ENCODE data around the gene THG1L.
"Not testable (repeated sequence)": the region's sequence is repeated elsewhere in the genome, so short reads cannot be mapped to it uniquely, and the experiment has no call there.

The THG1L gene

DNA sequence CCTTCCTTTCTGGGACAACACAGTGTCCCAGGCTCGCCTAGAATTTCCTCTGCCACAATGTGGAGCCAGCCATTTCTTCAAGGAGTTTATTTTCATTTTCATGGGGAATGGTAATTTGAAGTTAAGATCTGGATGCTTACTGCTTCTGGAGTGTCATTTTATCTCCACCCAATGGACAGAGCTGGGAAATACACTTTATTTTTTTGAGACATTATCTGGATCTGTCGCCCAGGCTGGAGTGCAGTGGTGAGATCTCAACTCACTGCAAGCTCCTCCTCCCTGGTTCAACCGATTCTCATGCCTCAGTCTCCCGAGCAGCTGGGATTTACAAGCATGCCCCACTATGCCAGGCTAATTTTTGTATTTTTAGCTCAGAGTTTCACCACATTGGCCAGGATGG lies 12.7 kb upstream of the THG1L start:
- H3K27ac ChIP-seq: no peak overlapping the region
- TF ChIP-seq ZFX (IDR thresholded peaks at IDR 0.05; ENCODE audit: borderline replicate concordance): no peak
- TF ChIP-seq, protein P1, sequence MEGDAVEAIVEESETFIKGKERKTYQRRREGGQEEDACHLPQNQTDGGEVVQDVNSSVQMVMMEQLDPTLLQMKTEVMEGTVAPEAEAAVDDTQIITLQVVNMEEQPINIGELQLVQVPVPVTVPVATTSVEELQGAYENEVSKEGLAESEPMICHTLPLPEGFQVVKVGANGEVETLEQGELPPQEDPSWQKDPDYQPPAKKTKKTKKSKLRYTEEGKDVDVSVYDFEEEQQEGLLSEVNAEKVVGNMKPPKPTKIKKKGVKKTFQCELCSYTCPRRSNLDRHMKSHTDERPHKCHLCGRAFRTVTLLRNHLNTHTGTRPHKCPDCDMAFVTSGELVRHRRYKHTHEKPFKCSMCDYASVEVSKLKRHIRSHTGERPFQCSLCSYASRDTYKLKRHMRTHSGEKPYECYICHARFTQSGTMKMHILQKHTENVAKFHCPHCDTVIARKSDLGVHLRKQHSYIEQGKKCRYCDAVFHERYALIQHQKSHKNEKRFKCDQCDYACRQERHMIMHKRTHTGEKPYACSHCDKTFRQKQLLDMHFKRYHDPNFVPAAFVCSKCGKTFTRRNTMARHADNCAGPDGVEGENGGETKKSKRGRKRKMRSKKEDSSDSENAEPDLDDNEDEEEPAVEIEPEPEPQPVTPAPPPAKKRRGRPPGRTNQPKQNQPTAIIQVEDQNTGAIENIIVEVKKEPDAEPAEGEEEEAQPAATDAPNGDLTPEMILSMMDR (IDR thresholded peaks at IDR 0.05): peak; percentile 63

DNA sequence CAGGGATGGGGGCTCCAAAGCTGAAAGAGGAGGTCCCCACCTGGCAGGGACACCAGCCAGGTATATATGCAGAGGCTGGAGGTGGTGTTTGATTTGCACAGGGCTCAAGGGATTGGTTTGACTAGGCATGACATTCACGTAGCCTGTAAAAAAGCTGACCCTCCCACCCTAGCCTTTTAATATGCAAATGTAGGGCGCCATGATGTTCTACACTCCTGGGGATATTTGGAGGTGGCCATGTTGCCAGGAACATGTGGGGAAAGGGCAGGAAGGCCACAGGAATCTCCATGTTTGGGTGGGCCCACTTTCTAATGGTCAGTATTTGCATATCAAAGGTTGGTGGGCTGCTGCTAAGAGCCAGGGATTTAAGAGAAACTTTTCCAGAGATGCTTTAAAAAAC lies 12.0 kb upstream of the THG1L start:
- TF ChIP-seq, protein P1 (IDR thresholded peaks at IDR 0.05): no peak
- TF ChIP-seq ZFX (IDR thresholded peaks at IDR 0.05; ENCODE audit: borderline replicate concordance): no peak
- H3K27ac ChIP-seq: no peak overlapping the region

DNA sequence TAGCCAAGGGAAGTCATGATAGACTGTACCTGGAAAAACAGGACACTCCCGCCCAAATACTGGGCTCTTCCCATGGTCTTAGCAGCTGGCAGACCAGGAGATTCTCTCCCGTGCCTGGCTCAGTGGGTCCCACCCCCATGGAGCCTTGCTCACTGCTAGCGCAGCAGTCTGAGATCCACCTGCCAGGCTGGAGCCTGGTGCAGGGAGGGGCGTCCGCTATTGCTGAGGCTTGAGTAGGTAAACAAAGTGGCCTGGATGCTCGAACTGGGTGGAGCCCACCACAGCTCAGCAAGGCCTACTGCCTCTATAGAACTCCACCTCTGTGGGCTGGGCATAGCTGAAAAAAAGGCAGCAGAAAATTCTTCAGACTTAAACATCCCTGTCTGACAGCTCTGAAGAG lies 10.1 kb upstream of the THG1L start:
- no peak overlapping the region for H3K27ac ChIP-seq
- no peak for TF ChIP-seq ZFX (IDR thresholded peaks at IDR 0.05; ENCODE audit: borderline replicate concordance)

DNA sequence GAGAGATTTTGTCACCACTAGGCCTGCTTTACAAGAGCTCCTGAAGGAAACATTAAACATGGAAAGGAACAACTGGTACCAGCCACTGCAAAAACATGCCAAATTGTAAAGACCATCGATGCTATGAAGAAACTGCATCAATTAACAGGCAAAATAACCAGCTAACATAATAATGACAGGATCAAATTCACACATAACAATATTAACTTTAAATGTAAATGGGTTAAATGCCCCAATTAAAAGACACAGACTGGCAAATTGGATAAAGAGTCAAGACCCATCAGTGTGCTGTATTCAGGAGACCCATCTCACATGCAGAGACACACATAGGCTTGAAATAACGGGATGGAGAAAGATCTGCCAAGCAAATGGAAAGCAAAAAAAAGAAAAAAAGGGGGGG lies 8.3 kb upstream of the THG1L start:
- H3K27ac ChIP-seq: not testable (repeated sequence)

DNA sequence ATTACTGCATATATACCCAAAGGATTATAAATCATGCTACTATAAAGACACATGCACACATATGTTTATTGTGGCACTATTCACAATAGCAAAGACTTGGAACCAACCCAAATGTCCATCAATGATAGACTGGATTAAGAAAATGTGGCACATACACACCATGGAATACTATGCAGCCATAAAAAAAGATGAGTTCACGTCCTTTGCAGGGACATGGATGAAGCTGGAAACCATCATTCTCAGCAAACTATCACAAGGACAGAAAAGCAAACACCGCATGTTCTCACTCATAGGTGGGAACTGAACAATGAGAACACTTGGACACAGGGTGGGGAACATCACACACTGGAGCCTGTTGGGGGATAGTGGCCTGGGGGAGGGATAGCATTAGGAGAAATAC lies 4.6 kb upstream of the THG1L start:
- H3K27ac ChIP-seq: not testable (repeated sequence)

DNA sequence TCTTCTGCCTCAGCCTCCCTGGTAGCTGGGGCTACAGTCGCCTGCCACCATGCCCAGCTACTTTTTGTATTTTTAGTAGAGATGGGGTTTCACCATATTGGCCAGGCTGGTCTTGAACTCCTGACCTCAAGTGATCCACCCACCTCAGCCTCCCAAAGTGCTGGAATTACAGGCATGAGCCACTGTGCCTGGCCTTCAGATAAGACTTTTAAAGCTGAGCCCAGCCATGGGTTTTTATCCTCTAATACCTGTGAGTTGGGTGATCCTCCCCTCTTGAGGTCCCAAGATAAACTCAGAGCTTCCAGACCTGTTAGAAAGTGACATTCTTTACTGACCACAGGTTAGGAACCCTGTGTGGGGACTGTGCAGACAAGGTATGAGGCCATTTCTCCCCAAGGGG lies 3.4 kb upstream of the THG1L start:
- H3K27ac ChIP-seq: not testable (repeated sequence)

DNA sequence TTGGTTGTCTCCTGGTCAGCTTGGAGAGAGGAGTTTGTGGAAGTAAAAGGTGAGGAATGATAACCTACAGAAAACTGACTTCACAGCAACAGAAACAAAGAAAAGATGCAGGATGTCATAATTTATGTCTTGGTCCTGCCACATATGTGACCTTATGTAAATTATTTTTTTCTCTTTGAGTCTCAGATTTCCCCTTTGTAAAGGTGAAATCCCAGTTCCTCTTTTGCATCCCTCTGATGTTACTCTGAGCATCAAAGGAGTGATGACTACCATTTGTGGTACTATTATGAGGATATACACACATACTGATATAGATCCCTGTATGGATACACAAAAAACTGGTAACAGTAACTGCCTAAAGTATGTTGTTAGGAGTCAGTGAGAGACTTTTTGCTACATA lies 1.4 kb upstream of the THG1L start:
- H3K27ac ChIP-seq: no peak overlapping the region
- no peak for TF ChIP-seq ZFX (IDR thresholded peaks at IDR 0.05; ENCODE audit: borderline replicate concordance)
- TF ChIP-seq, protein P1 (IDR thresholded peaks at IDR 0.05): no peak

DNA sequence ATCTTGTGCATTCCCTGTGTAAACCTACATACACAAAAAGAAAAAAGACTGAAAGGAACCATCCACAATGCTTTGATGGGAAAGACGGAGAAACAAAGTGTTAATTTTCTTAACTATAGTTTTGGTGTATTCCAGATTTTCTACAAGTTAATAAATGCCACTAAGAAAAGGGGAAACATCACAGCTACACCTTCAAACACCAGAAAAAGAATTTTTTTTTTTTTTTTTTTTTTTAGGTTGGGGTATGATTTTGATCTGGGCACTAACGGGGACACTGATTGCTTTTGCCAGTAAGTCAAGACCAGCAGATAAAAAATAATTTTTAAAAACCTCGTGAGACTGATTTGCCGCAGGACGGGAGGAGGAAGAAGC lies 334 bp upstream of the THG1L start:
- no peak for TF ChIP-seq ZFX (IDR thresholded peaks at IDR 0.05; ENCODE audit: borderline replicate concordance)
- TF ChIP-seq, protein P1 (IDR thresholded peaks at IDR 0.05): no peak

DNA sequence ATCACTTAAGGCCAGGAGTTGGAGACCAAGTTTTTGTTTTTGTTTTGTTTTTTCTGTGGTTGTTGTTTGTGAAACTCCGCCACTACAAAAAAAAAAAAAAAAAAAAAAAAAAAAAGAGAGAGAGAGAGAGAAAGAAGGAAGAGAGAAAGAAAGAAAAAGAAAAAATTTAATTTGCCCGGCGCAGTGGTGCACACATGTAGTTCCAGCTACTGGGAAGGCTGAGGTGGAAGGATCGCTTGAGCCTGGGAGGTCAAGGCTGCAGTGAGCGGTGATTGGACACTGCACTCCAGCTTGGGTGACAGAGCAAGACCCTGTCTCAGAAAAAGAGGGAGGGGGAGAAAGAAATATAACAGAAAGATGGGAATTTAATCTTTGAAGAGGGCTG lies 902 bp downstream of the THG1L start:
- H3K27ac ChIP-seq: no peak overlapping the region
- TF ChIP-seq, protein P1 (IDR thresholded peaks at IDR 0.05): no peak
- no peak for TF ChIP-seq ZFX (IDR thresholded peaks at IDR 0.05; ENCODE audit: borderline replicate concordance)

More for the DNA sequence above, 334 bp upstream of the THG1L start:
- peak overlapping the region; percentile 79 for H3K27ac ChIP-seq

DNA sequence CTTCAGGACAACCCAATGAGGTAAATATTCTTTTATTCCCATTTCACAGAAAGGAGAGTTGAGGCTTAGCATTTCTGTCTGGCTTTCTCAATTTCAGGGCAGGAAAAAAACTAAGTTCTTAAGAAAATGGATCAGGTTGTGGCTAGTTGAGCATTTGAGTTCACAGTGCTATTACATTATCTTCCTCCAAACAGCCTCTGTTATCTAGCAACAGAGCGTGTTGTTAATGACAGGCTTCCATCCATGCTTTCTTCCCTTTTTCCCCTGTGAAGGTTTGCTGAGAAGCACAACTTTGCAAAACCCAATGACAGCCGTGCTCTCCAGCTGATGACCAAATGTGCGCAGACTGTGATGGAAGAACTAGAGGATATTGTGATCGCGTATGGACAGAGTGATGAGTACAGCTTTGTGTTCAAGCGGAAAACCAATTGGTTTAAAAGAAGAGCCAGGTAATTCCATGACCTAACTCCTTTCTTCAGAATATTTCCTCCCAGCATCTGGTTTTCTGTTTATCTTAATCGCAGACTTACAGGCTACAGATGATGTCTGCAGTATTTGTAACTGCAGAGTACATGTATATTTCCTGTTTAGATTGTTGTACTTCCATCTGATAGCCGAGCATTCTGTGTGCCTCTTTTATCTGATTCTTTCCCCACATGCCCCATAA lies 1.5 kb downstream of the THG1L start:
- H3K27ac ChIP-seq: no peak overlapping the region
- no peak for TF ChIP-seq ZFX (IDR thresholded peaks at IDR 0.05; ENCODE audit: borderline replicate concordance)
- TF ChIP-seq, protein P1 (IDR thresholded peaks at IDR 0.05): no peak

All from 22Rv1 (cell line).